ENCODE results near the gene TDRD10. TPM values are rescaled to one million over a fixed set of nuclear protein-coding genes. Genes with fewer than 3 reads are reported as not detected.

TDRD10 gene
- total RNA-seq, 1 experiment from 2014 or later = 0.31 TPM

- Histone ChIP-seq H2AFZ (ENCODE audit: low read length) (no peak overlapping the region), H4K8ac (replicated peaks; ENCODE audit: insufficient read length, low read depth, low read length) (no peak overlapping the region), H3K18ac (ENCODE audit: insufficient read length, low read depth, low read length) (no peak overlapping the region), H3K4me2 (ENCODE audit: insufficient read depth, insufficient read length, low read length) (no peak overlapping the region), H3K27me3 (ENCODE audit: insufficient read depth, low read length) (peaks cover 42% of the 10 kb centered on the region), H3K56ac (ENCODE audit: insufficient read length, low read depth, low read length) (no peak overlapping the region), H2BK5ac (ENCODE audit: insufficient read length, low read length) (no peak overlapping the region), H3K27ac (ENCODE audit: insufficient read length, low read depth, low read length) (no peak overlapping the region), H3T11ph (ENCODE audit: low read length) (no peak overlapping the region), H3K4ac (ENCODE audit: low read depth, low read length) (no peak overlapping the region), H3K79me2 (ENCODE audit: insufficient read depth, low read length) (no peaks in the 10 kb centered on the region), H3K79me1 (ENCODE audit: insufficient read depth, low read depth, low read length, poor library complexity, severe bottlenecking) (no peaks in the 10 kb centered on the region), H3K23me2 (ENCODE audit: insufficient read length, low read depth, low read length, poor library complexity, severe bottlenecking) (peaks cover 3% of the 10 kb centered on the region), H4K91ac (ENCODE audit: insufficient read length, low read depth, low read length) (no peak overlapping the region), H3K4me1 (ENCODE audit: insufficient read depth, low read length) (no peaks in the 10 kb centered on the region), H2BK15ac (ENCODE audit: low read depth, low read length) (no peak overlapping the region), H2BK120ac (ENCODE audit: low read depth, low read length, poor library complexity, severe bottlenecking) (no peak overlapping the region), H2AK5ac (ENCODE audit: insufficient read length, low read length) (no peak overlapping the region), H3K23ac (ENCODE audit: insufficient read length, low read depth, low read length) (no peak overlapping the region), H3K14ac (ENCODE audit: insufficient read depth, low read length) (no peak overlapping the region), H3K9me3 (ENCODE audit: control insufficient read depth, low read depth, low read length) (no peaks in the 10 kb centered on the region), H2BK20ac (ENCODE audit: low read depth, low read length, poor library complexity, severe bottlenecking) (no peak overlapping the region), H2BK12ac (ENCODE audit: insufficient read length, low read depth, low read length) (no peak overlapping the region), H4K5ac (ENCODE audit: insufficient read length, low read depth, low read length) (no peak overlapping the region), H3K9ac (ENCODE audit: extremely low read depth, insufficient read length, low read length) (no peak overlapping the region), H4K20me1 (ENCODE audit: control insufficient read depth, insufficient read depth, insufficient read length) (no peaks in the 10 kb centered on the region)
- Mint-ChIP-seq H3K27me3 (ENCODE audit: low read depth) (peaks cover 61% of the 10 kb centered on the region), H3K4me3 (no peak overlapping the region), H3K27ac (no peak overlapping the region), H3K9me3 (peaks cover 2 to 8% of the 10 kb centered on the region in 2 experiments; a peak in 4 of 5 replicates), H3K4me1 (peaks cover 4 to 7% of the 10 kb centered on the region in 2 experiments), H3K36me3 (ENCODE audit: insufficient read depth in 1 of 3, low read depth in 3 of 3) (no peaks in the 10 kb centered on the region)
- no CpG with 5 or more reads among the region's 1 CpG for WGBS (ENCODE audit: extremely low coverage, insufficient read length, low lambda C conversion rate)
- no peak for DNase-seq
- no peak for TF ChIP-seq CTCF (conservative IDR thresholded peaks at IDR 0.05)
Measured at GRCh38 chr1:154499446-154499845, 2.6 kb upstream of the TDRD10 start.
